HEK293T (cell line): Measurements from ENCODE around the gene OR2A25.

Source experiments
- ARNT ChIP-seq: fragments of 450-650 bp; IDR thresholded peaks from 2 replicates; pipeline ENCODE4 v1.6.1; 2017; ENCODE audit warnings: mild to moderate bottlenecking
- BHLHE40 ChIP-seq: fragments of 450-650 bp; IDR thresholded peaks from 2 replicates; pipeline ENCODE4 v1.6.1; 2016; ENCODE audit warnings: mild to moderate bottlenecking, moderate library complexity, borderline replicate concordance
- ELF4 ChIP-seq: fragments of 450-650 bp; IDR thresholded peaks from 2 replicates; pipeline ENCODE4 v1.6.1; 2017; ENCODE audit warnings: antibody characterized with exemption
- FOXA1 ChIP-seq: fragments of 450-650 bp; IDR thresholded peaks from 2 replicates; pipeline ENCODE4 v1.6.1; 2016; ENCODE audit warnings: mild to moderate bottlenecking
- FOXK2 ChIP-seq: fragments of 450-650 bp; IDR thresholded peaks from 2 replicates; pipeline ENCODE4 v1.6.1; 2016; ENCODE audit warnings: mild to moderate bottlenecking
- FOXM1 ChIP-seq: fragments of 450-650 bp; IDR thresholded peaks from 2 replicates; pipeline ENCODE4 v1.6.1; 2017; ENCODE audit warnings: mild to moderate bottlenecking, borderline replicate concordance
- HDGF ChIP-seq: fragments of 450-650 bp; IDR thresholded peaks from 2 replicates; pipeline ENCODE4 v1.6.1; 2017; ENCODE audit warnings: antibody characterized with exemption, borderline replicate concordance
- L3MBTL2 ChIP-seq: fragments of 450-650 bp; conservative IDR thresholded peaks from 2 replicates; pipeline ENCODE4 v1.6.1; 2016; ENCODE audit warnings: mild to moderate bottlenecking
- NFRKB ChIP-seq: fragments of 450-650 bp; IDR thresholded peaks from 2 replicates; pipeline ENCODE4 v1.6.1; 2016; ENCODE audit warnings: mild to moderate bottlenecking, moderate library complexity
- SP1 ChIP-seq: fragments of 450-650 bp; IDR thresholded peaks from 2 replicates; pipeline ENCODE4 v1.6.1; 2017
- SUZ12 ChIP-seq: fragments of 450-650 bp; IDR thresholded peaks from 2 replicates; pipeline ENCODE4 v1.6.1; 2016; ENCODE audit warnings: mild to moderate bottlenecking
- TARDBP ChIP-seq: fragments of 450-650 bp; IDR thresholded peaks from 2 replicates; pipeline ENCODE4 v1.6.1; 2016
- ZNF384 ChIP-seq: fragments of 450-650 bp; IDR thresholded peaks from 2 replicates; pipeline ENCODE4 v1.6.1; 2016
- TF ChIP-seq, protein P1 (sequence below): fragments of 450-650 bp; IDR thresholded peaks from 2 replicates; pipeline ENCODE4 v1.6.1; 2016

DNA sequence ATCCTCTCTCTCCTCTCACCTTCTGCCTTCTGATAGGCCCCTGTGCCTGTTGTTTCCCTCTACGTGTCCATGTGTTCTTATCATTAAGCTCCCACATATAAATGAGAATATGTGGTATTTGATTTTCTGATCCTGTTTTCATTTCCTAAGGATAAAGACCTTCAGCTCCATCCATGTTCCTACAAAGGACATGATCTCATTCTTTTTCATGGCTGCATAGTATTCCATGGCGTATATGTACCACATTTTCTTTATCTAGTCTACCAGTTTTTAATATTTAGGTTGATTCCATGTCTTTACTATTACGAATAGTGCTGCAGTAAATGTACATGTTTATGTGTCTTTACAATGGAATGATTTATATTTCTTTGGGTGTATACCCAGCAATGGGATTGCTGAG lies 21.1 kb downstream of the OR2A25 start:
- no peak for TF ChIP-seq ARNT
- TF ChIP-seq SP1 = no peak
- no peak for TF ChIP-seq BHLHE40
- no peak for TF ChIP-seq ZNF384
- TF ChIP-seq FOXM1 = no peak
- no peak for TF ChIP-seq TARDBP
- TF ChIP-seq SUZ12 = no peak
- no peak for TF ChIP-seq FOXA1
- TF ChIP-seq FOXK2 = no peak
- no peak for TF ChIP-seq NFRKB
- no peak for TF ChIP-seq L3MBTL2
- no peak for TF ChIP-seq ELF4
- TF ChIP-seq HDGF = no peak
- TF ChIP-seq, protein P1, sequence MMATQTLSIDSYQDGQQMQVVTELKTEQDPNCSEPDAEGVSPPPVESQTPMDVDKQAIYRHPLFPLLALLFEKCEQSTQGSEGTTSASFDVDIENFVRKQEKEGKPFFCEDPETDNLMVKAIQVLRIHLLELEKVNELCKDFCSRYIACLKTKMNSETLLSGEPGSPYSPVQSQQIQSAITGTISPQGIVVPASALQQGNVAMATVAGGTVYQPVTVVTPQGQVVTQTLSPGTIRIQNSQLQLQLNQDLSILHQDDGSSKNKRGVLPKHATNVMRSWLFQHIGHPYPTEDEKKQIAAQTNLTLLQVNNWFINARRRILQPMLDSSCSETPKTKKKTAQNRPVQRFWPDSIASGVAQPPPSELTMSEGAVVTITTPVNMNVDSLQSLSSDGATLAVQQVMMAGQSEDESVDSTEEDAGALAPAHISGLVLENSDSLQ = no peak
